ENCODE results near the gene FSTL4.

Gene FSTL4

GRCh38 chr5:133343196-133343595 lies 269.1 kb downstream of the FSTL4 start:
- Histone ChIP-seq H4K20me1 (ENCODE audit: insufficient read depth) (no peaks in the 10 kb centered on the region), H3K79me2 (ENCODE audit: insufficient read depth, low read depth) (no peaks in the 10 kb centered on the region), H2AFZ (ENCODE audit: low read depth) (no peak overlapping the region), H3K4me3 (IDR thresholded peaks at IDR 0.05; ENCODE audit: insufficient read depth, low read depth, low read length) (no peak overlapping the region), H3K4me1 (ENCODE audit: low read depth, poor library complexity, severe bottlenecking) (no peaks in the 10 kb centered on the region), H3K4me2 (no peak overlapping the region), H3K9ac (no peak overlapping the region), H3K36me3 (ENCODE audit: insufficient read depth) (no peaks in the 10 kb centered on the region), H3K27ac (no peak overlapping the region), H3K27me3 (ENCODE audit: insufficient read depth, low read depth) (no peaks in the 10 kb centered on the region)
- TF ChIP-seq CTCF (conservative IDR thresholded peaks at IDR 0.05; ENCODE audit: low read depth, low read length): no peak

GRCh38 chr5:133341915-133342710 lies 270.2 kb downstream of the FSTL4 start:
- no peaks in the 10 kb centered on the region for H4K20me1 ChIP-seq (ENCODE audit: insufficient read depth)
- no peaks in the 10 kb centered on the region for H3K36me3 ChIP-seq (ENCODE audit: insufficient read depth)
- no peak overlapping the region for H2AFZ ChIP-seq (ENCODE audit: low read depth)
- no peak overlapping the region for H3K4me3 ChIP-seq (IDR thresholded peaks at IDR 0.05; ENCODE audit: insufficient read depth, low read depth, low read length)
- H3K4me1 ChIP-seq (ENCODE audit: low read depth, poor library complexity, severe bottlenecking): no peaks in the 10 kb centered on the region
- H3K9ac ChIP-seq: no peak overlapping the region
- no peak overlapping the region for H3K27ac ChIP-seq
- no peak overlapping the region for H3K4me2 ChIP-seq
- no peaks in the 10 kb centered on the region for H3K79me2 ChIP-seq (ENCODE audit: insufficient read depth, low read depth)
- no peak for TF ChIP-seq CTCF (conservative IDR thresholded peaks at IDR 0.05; ENCODE audit: low read depth, low read length)
- H3K27me3 ChIP-seq (ENCODE audit: insufficient read depth, low read depth): no peaks in the 10 kb centered on the region

- H3K79me2 ChIP-seq (ENCODE audit: insufficient read depth, low read depth): no peaks in the 10 kb centered on the region
- no peak overlapping the region for H3K4me3 ChIP-seq (IDR thresholded peaks at IDR 0.05; ENCODE audit: insufficient read depth, low read depth, low read length)
- no peaks in the 10 kb centered on the region for H3K36me3 ChIP-seq (ENCODE audit: insufficient read depth)
- no peak overlapping the region for H3K4me2 ChIP-seq
- H3K27me3 ChIP-seq (ENCODE audit: insufficient read depth, low read depth): no peaks in the 10 kb centered on the region
- H2AFZ ChIP-seq (ENCODE audit: low read depth): no peak overlapping the region
- H4K20me1 ChIP-seq (ENCODE audit: insufficient read depth): no peaks in the 10 kb centered on the region
- H3K4me1 ChIP-seq (ENCODE audit: low read depth, poor library complexity, severe bottlenecking): no peaks in the 10 kb centered on the region
- H3K9ac ChIP-seq: no peak overlapping the region
- no peak overlapping the region for H3K27ac ChIP-seq
- TF ChIP-seq CTCF (conservative IDR thresholded peaks at IDR 0.05; ENCODE audit: low read depth, low read length): no peak
Measured at GRCh38 chr5:133341296-133341695, 271.0 kb downstream of the FSTL4 start.

GRCh38 chr5:133340822-133341221 lies 271.5 kb downstream of the FSTL4 start:
- Histone ChIP-seq H2AFZ (ENCODE audit: low read depth) (no peak overlapping the region), H3K4me1 (ENCODE audit: low read depth, poor library complexity, severe bottlenecking) (no peaks in the 10 kb centered on the region), H3K79me2 (ENCODE audit: insufficient read depth, low read depth) (no peaks in the 10 kb centered on the region), H3K4me2 (no peak overlapping the region), H3K27me3 (ENCODE audit: insufficient read depth, low read depth) (no peaks in the 10 kb centered on the region), H3K36me3 (ENCODE audit: insufficient read depth) (no peaks in the 10 kb centered on the region), H4K20me1 (ENCODE audit: insufficient read depth) (no peaks in the 10 kb centered on the region), H3K27ac (no peak overlapping the region), H3K4me3 (IDR thresholded peaks at IDR 0.05; ENCODE audit: insufficient read depth, low read depth, low read length) (no peak overlapping the region), H3K9ac (no peak overlapping the region)
- TF ChIP-seq CTCF (conservative IDR thresholded peaks at IDR 0.05; ENCODE audit: low read depth, low read length): no peak

Measured in KMS-11 (cell line).